Measurements from ENCODE around the gene PRDM2.

The PRDM2 gene

DNA sequence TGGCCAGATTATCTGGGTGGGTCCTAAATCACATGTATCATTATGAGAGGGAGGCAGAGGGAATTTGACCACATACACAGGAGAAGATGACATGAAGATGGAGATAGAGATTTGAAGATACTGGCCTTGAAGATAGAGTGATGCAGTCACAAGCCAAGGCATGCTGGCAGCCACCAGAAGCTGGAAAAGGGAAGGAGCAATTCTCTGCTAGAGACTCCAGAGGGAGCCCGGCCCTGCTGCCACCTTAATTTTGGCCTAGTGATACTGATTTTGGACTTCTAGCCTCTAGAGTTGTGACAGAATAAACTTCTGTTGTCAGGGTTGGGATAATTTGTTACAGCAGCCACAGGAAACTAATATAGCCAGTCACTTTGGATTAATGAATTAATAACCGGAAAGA lies 2.2 kb upstream of the PRDM2 start:
- H3K9me2 ChIP-seq (replicated peaks; ENCODE audit: insufficient read depth, low read length): no peaks in the 10 kb centered on the region
- H3K9ac ChIP-seq (ENCODE audit: low read length): no peak overlapping the region
- peak; percentile 30 for TF ChIP-seq CTCF (IDR thresholded peaks at IDR 0.05; ENCODE audit: insufficient read depth, low read length, poor library complexity, severe bottlenecking)
- no peak for TF ChIP-seq EZH2phosphoT487 (conservative IDR thresholded peaks at IDR 0.05; ENCODE audit: low read length)
- no peak overlapping the region for H3K27ac ChIP-seq (ENCODE audit: low read depth, low read length)
- no peaks in the 10 kb centered on the region for H3K36me3 ChIP-seq (ENCODE audit: low read length)
- peaks cover 34% of the 10 kb centered on the region for H3F3A ChIP-seq (ENCODE audit: insufficient read depth)
- no peaks in the 10 kb centered on the region; the same call in 1 of the 2 replicates for H3K9me3 ChIP-seq (ENCODE audit: insufficient read depth, low read length)
- no peak overlapping the region for H3K4me2 ChIP-seq (ENCODE audit: low read depth, low read length, poor library complexity, severe bottlenecking)
- H3K27me3 ChIP-seq (ENCODE audit: low read length): no peaks in the 10 kb centered on the region
- no peak overlapping the region for H2AFZ ChIP-seq (ENCODE audit: low read depth, low read length, severe bottlenecking)
- no peak overlapping the region for H3K4me3 ChIP-seq (ENCODE audit: insufficient read depth, low read length, poor library complexity, severe bottlenecking)
- H3K79me2 ChIP-seq (ENCODE audit: insufficient read depth, low read length): peaks cover 12% of the 10 kb centered on the region; the same call in 1 of the 2 replicates
- no peaks in the 10 kb centered on the region for H4K20me1 ChIP-seq (ENCODE audit: low read depth, low read length)

DNA sequence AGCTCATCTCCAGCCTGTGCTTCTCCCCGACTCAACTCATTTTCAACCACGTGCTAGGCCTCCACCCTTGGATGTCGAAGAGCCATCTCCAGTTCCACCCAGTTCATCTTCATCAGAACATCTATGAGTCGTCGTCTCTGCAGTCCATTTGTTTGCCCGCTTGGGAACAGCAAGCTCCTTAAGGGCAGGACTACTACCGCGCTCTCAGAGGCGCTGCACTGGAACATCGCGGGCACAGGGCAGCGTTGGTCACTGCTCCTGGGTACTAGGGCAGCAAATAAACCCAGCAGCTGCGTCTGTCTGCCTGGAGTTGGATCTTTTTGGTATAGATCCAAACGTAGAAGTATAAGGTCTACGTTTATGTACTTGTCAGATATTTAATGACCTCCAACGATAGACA lies 478 bp upstream of the PRDM2 start:
- H4K20me1 ChIP-seq (ENCODE audit: low read depth, low read length): no peaks in the 10 kb centered on the region
- H3K79me2 ChIP-seq (ENCODE audit: insufficient read depth, low read length): peaks cover 28% of the 10 kb centered on the region
- H3K4me2 ChIP-seq (ENCODE audit: low read depth, low read length, poor library complexity, severe bottlenecking): peak overlapping the region; percentile 72
- no peak for TF ChIP-seq CTCF (IDR thresholded peaks at IDR 0.05; ENCODE audit: insufficient read depth, low read length, poor library complexity, severe bottlenecking)
- no peak for TF ChIP-seq EZH2phosphoT487 (conservative IDR thresholded peaks at IDR 0.05; ENCODE audit: low read length)
- H3K36me3 ChIP-seq (ENCODE audit: low read length): no peaks in the 10 kb centered on the region; the same call in 1 of the 2 replicates
- no peaks in the 10 kb centered on the region for H3K9me2 ChIP-seq (replicated peaks; ENCODE audit: insufficient read depth, low read length)
- peak overlapping the region; percentile 94 for H3K27ac ChIP-seq (ENCODE audit: low read depth, low read length)
- H3F3A ChIP-seq (ENCODE audit: insufficient read depth): peaks cover 39% of the 10 kb centered on the region
- no peaks in the 10 kb centered on the region; the same call in 1 of the 2 replicates for H3K9me3 ChIP-seq (ENCODE audit: insufficient read depth, low read length)
- peak overlapping the region; percentile 60 for H3K4me3 ChIP-seq (ENCODE audit: insufficient read depth, low read length, poor library complexity, severe bottlenecking)
- H3K9ac ChIP-seq (ENCODE audit: low read length): peak overlapping the region; percentile 73
- H3K27me3 ChIP-seq (ENCODE audit: low read length): no peaks in the 10 kb centered on the region
- peak overlapping the region; percentile 65 for H2AFZ ChIP-seq (ENCODE audit: low read depth, low read length, severe bottlenecking)

- no peaks in the 10 kb centered on the region for H3K27me3 ChIP-seq (ENCODE audit: low read length)
- peak overlapping the region; percentile 10 for H2AFZ ChIP-seq (ENCODE audit: low read depth, low read length, severe bottlenecking)
- TF ChIP-seq EZH2phosphoT487 (conservative IDR thresholded peaks at IDR 0.05; ENCODE audit: low read length) (no peak), CTCF (IDR thresholded peaks at IDR 0.05; ENCODE audit: insufficient read depth, low read length, poor library complexity, severe bottlenecking) (no peak)
- H3K27ac ChIP-seq (ENCODE audit: low read depth, low read length): peak overlapping the region; percentile 94
- H3K9me2 ChIP-seq (replicated peaks; ENCODE audit: insufficient read depth, low read length): no peaks in the 10 kb centered on the region
- H3K4me3 ChIP-seq (ENCODE audit: insufficient read depth, low read length, poor library complexity, severe bottlenecking): peak overlapping the region; percentile 60
- no peaks in the 10 kb centered on the region; the same call in 1 of the 2 replicates for H3K9me3 ChIP-seq (ENCODE audit: insufficient read depth, low read length)
- H3K36me3 ChIP-seq (ENCODE audit: low read length): no peaks in the 10 kb centered on the region; the same call in 1 of the 2 replicates
- peaks cover 38% of the 10 kb centered on the region for H3K79me2 ChIP-seq (ENCODE audit: insufficient read depth, low read length)
- no peaks in the 10 kb centered on the region for H4K20me1 ChIP-seq (ENCODE audit: low read depth, low read length)
- peak overlapping the region; percentile 72 for H3K4me2 ChIP-seq (ENCODE audit: low read depth, low read length, poor library complexity, severe bottlenecking)
- H3K9ac ChIP-seq (ENCODE audit: low read length): peak overlapping the region; percentile 73
- H3F3A ChIP-seq (ENCODE audit: insufficient read depth): peaks cover 41% of the 10 kb centered on the region
Measured at GRCh38 chr1:13700521-13701270, 708 bp downstream of the PRDM2 start.

All from SU-DHL-6 (cell line).